HEK293 (cell line): ENCODE data around the gene SETD2.
A peak's percentile ranks its signal among the peaks of the same experiment; 100 is the strongest.
"Not testable (repeated sequence)": the region's sequence is repeated elsewhere in the genome, so short reads cannot be mapped to it uniquely, and the experiment has no call there.

Experiments used
- CTCF ChIA-PET: fragments of 350-600 bp; formaldehyde crosslinking; extraction: SDS; loops from one replicate; lab custom pipeline; 2021; ENCODE audit warnings: antibody characterized with exemption; lab: Yijun Ruan, JAX
- POLR2A ChIA-PET: fragments of 300-600 bp; formaldehyde crosslinking; extraction: SDS; loops from one replicate; lab custom pipeline; 2020; ENCODE audit warnings: antibody characterized with exemption, inconsistent platforms; lab: Yijun Ruan, JAX
- H3K27ac ChIP-seq: fragments of 200-500 bp; sonication (Bioruptor generic); 2 replicates; pipeline ENCODE4 v1.5.1; 2014; ENCODE audit warnings: low read depth, low read length, control low read depth, inconsistent platforms; ENCODE audit errors: extremely low read depth
- H3K36me3 ChIP-seq, 2 experiments: fragments of 200-500 bp in 1 of 2; sonication (Bioruptor generic) in 1 of 2; 1 replicate in 1 of 2; 2 replicates in 1 of 2; pipeline ENCODE4 v1.5.1; 2014 to 2017; ENCODE audit warnings: inconsistent platforms in 2 of 2, low read length in 2 of 2; ENCODE audit not compliant: control insufficient read depth in 2 of 2, insufficient read depth in 1 of 2
- H3K4me1 ChIP-seq: fragments of 200-500 bp; sonication (Bioruptor generic); 2 replicates; pipeline ENCODE4 v1.5.1; 2014; ENCODE audit warnings: mild to moderate bottlenecking, low read length, inconsistent platforms; ENCODE audit not compliant: control insufficient read depth, insufficient read depth
- H3K4me3 ChIP-seq: 2 replicates; pipeline ENCODE4 v1.5.1; 2011; ENCODE audit warnings: low read depth, mild to moderate bottlenecking, control low read depth, low read length, moderate library complexity
- H3K9me3 ChIP-seq: fragments of 200-500 bp; sonication (Bioruptor generic); 2 replicates; pipeline ENCODE4 v1.5.1; 2014; ENCODE audit warnings: low read depth, low read length, inconsistent platforms; ENCODE audit not compliant: control insufficient read depth, insufficient read depth
- ELK4 ChIP-seq: IDR thresholded peaks from 2 replicates; pipeline ENCODE4 v1.6.1; 2011; ENCODE audit warnings: mild to moderate bottlenecking, low read depth, low read length, borderline replicate concordance
- FEZF1 ChIP-seq: fragments of 450-650 bp; formaldehyde crosslinking; IDR thresholded peaks from 2 replicates; pipeline ENCODE4 v1.5.1; 2016; ENCODE audit warnings: missing biosample characterization, missing genetic modification characterization
- GLI2 ChIP-seq: fragments of 450-650 bp; formaldehyde crosslinking; IDR thresholded peaks from 2 replicates; pipeline ENCODE4; 2017; ENCODE audit warnings: missing biosample characterization, missing genetic modification characterization, low read depth, borderline replicate concordance
- HOXA7 ChIP-seq: sonication (generic); formaldehyde crosslinking; IDR thresholded peaks from 2 replicates; pipeline ENCODE4 v1.8.1; 2022; ENCODE audit warnings: missing genetic modification reagents, borderline replicate concordance
- KLF16 ChIP-seq: fragments of 450-650 bp; formaldehyde crosslinking; IDR thresholded peaks from 2 replicates; pipeline ENCODE4 v1.5.1; 2017; ENCODE audit warnings: missing biosample characterization, missing genetic modification characterization
- PRDM6 ChIP-seq: fragments of 450-650 bp; formaldehyde crosslinking; IDR thresholded peaks from 2 replicates; pipeline ENCODE4 v1.5.1; 2017; ENCODE audit warnings: missing biosample characterization, missing genetic modification characterization
- TCF7L2 ChIP-seq: IDR thresholded peaks from 2 replicates; pipeline ENCODE4 v1.6.1; 2011; ENCODE audit warnings: low read depth, mild to moderate bottlenecking, inconsistent platforms, low read length, moderate library complexity, borderline replicate concordance
- ZBTB20 ChIP-seq: fragments of 450-650 bp; formaldehyde crosslinking; IDR thresholded peaks from 2 replicates; pipeline ENCODE4 v1.5.1; 2016; ENCODE audit warnings: missing biosample characterization, missing genetic modification characterization
- ZNF121 ChIP-seq: fragments of 450-650 bp; formaldehyde crosslinking; IDR thresholded peaks from 2 replicates; pipeline ENCODE4 v1.5.1; 2016; ENCODE audit warnings: missing biosample characterization, missing genetic modification characterization
- ZNF155 ChIP-seq: fragments of 450-650 bp; formaldehyde crosslinking; IDR thresholded peaks from 2 replicates; pipeline ENCODE4 v1.5.1; 2016; ENCODE audit warnings: missing biosample characterization, missing genetic modification characterization
- ZNF157 ChIP-seq: fragments of 450-650 bp; formaldehyde crosslinking; IDR thresholded peaks from 2 replicates; pipeline ENCODE4 v1.5.1; 2016; ENCODE audit warnings: missing biosample characterization, missing genetic modification characterization
- ZNF16 ChIP-seq: fragments of 450-650 bp; formaldehyde crosslinking; IDR thresholded peaks from 2 replicates; pipeline ENCODE4 v1.5.1; 2016; ENCODE audit warnings: low read depth, missing biosample characterization, missing genetic modification characterization
- ZNF19 ChIP-seq: fragments of 450-650 bp; formaldehyde crosslinking; IDR thresholded peaks from 2 replicates; pipeline ENCODE4; 2016; ENCODE audit warnings: missing biosample characterization, missing genetic modification characterization, low read depth
- ZNF280D ChIP-seq: fragments of 450-650 bp; formaldehyde crosslinking; IDR thresholded peaks from 2 replicates; pipeline ENCODE4 v1.5.1; 2016; ENCODE audit warnings: missing biosample characterization, missing genetic modification characterization
- ZNF292 ChIP-seq: fragments of 450-650 bp; formaldehyde crosslinking; IDR thresholded peaks from 2 replicates; pipeline ENCODE4 v1.5.1; 2016; ENCODE audit warnings: low read depth, missing biosample characterization, missing genetic modification characterization, borderline replicate concordance
- ZNF362 ChIP-seq: fragments of 450-650 bp; formaldehyde crosslinking; IDR thresholded peaks from 2 replicates; pipeline ENCODE4 v1.5.1; 2016; ENCODE audit warnings: missing biosample characterization, missing genetic modification characterization
- ZNF404 ChIP-seq: fragments of 450-650 bp; formaldehyde crosslinking; IDR thresholded peaks from 2 replicates; pipeline ENCODE4 v1.5.1; 2017; ENCODE audit warnings: missing biosample characterization, missing genetic modification characterization
- ZNF473 ChIP-seq: fragments of 450-650 bp; formaldehyde crosslinking; IDR thresholded peaks from 2 replicates; pipeline ENCODE4 v1.5.1; 2017; ENCODE audit warnings: missing biosample characterization, missing genetic modification characterization
- ZNF501 ChIP-seq: fragments of 450-650 bp; formaldehyde crosslinking; IDR thresholded peaks from 2 replicates; pipeline ENCODE4 v1.5.1; 2016; ENCODE audit warnings: missing biosample characterization, missing genetic modification characterization
- ZNF530 ChIP-seq: fragments of 450-650 bp; formaldehyde crosslinking; IDR thresholded peaks from 2 replicates; pipeline ENCODE4 v1.5.1; 2016; ENCODE audit warnings: low read depth, missing biosample characterization, missing genetic modification characterization
- ZNF621 ChIP-seq: fragments of 450-650 bp; formaldehyde crosslinking; IDR thresholded peaks from 2 replicates; pipeline ENCODE4 v1.5.1; 2017; ENCODE audit warnings: missing biosample characterization, missing genetic modification characterization
- ZNF747 ChIP-seq: fragments of 450-650 bp; formaldehyde crosslinking; IDR thresholded peaks from 2 replicates; pipeline ENCODE4 v1.5.1; 2016; ENCODE audit warnings: missing biosample characterization, missing genetic modification characterization
- ZNF768 ChIP-seq: fragments of 450-650 bp; formaldehyde crosslinking; IDR thresholded peaks from 2 replicates; pipeline ENCODE4 v1.5.1; 2018; ENCODE audit warnings: missing biosample characterization, mild to moderate bottlenecking, missing genetic modification characterization
- ZNF776 ChIP-seq: fragments of 450-650 bp; formaldehyde crosslinking; IDR thresholded peaks from 2 replicates; pipeline ENCODE4 v1.5.0; 2017; ENCODE audit warnings: missing biosample characterization, missing genetic modification characterization, borderline replicate concordance
- ZNF830 ChIP-seq: fragments of 450-650 bp; IDR thresholded peaks from 2 replicates; pipeline ENCODE4 v1.5.0; 2018; ENCODE audit warnings: missing biosample characterization, missing genetic modification characterization, low read depth, mild to moderate bottlenecking, moderate library complexity
- ZNF837 ChIP-seq: fragments of 450-650 bp; formaldehyde crosslinking; IDR thresholded peaks from 2 replicates; pipeline ENCODE4 v1.5.1; 2016; ENCODE audit warnings: missing biosample characterization, missing genetic modification characterization
- TF ChIP-seq, protein P1 (sequence below): fragments of 450-650 bp; formaldehyde crosslinking; IDR thresholded peaks from 2 replicates; pipeline ENCODE4 v1.5.1; 2016; ENCODE audit warnings: missing biosample characterization, missing genetic modification characterization
- TF ChIP-seq, protein P2 (sequence below): fragments of 450-650 bp; formaldehyde crosslinking; IDR thresholded peaks from 2 replicates; pipeline ENCODE4 v1.5.1; 2017; ENCODE audit warnings: missing biosample characterization, missing genetic modification characterization

SETD2 gene

GRCh38 chr3:47206022-47206421, 42.1 kb upstream of the SETD2 start:
- H3K4me1 ChIP-seq, CTCF ChIA-PET, H3K4me3 ChIP-seq, H3K9me3 ChIP-seq, H3K27ac ChIP-seq, H3K36me3 ChIP-seq, POLR2A ChIA-PET: not testable (repeated sequence)
- peak; percentile 89 for TF ChIP-seq ZNF121 (tag by site-specific recombination)

DNA sequence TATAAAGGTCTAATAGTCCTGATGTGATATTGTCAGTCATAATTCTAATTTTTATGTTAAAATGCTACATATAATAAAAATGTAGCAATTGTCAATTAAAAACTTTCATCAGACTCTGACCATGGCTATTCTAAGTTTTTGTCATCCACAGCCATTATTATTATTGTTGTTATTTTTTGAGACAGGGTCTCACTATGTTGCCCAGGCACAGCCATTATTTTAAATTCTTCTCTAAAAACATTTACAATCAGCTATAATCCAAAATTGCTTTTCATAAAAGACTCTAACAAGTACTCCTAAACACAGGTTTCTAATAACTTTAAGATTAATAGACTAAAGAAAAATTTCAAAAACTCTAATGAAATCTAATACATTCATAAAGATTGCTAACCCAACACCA, 41.0 kb upstream of the SETD2 start:
- ChIA-PET CTCF (no interaction called here), POLR2A (no interaction called here)

DNA sequence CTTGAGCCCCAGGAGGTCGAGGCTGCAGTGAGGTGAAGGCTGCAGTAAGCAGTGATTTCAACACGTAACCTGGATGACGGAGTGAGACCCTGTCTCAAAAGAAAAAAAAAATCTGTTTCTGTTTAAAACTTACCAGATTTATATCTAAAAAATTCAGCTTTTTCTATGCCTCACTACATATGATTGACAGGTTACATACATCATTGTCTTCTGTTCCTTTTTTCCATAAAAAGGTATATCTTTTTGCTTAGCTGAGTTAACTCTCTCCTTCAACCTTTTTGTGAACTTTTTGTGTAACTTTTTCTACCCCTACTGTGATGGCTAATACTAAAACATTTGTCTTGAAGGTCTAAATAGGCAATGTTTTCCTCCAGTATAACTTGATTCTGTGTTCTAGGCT, 38.6 kb upstream of the SETD2 start:
- Histone ChIP-seq H3K36me3 (no peaks in the 10 kb centered on the region), H3K9me3 (no peaks in the 10 kb centered on the region), H3K4me1 (no peaks in the 10 kb centered on the region), H3K27ac (no peak overlapping the region), H3K4me3 (no peak overlapping the region)
- ChIA-PET CTCF (no interaction called here), POLR2A (no interaction called here)
- no peak for TF ChIP-seq ZNF473 (tag by site-specific recombination)
- TF ChIP-seq ZNF19 (tag by site-specific recombination): no peak
- no peak for TF ChIP-seq ELK4
- TF ChIP-seq HOXA7 (CRISPR knock-in tag): no peak
- no peak for TF ChIP-seq ZNF747 (tag by site-specific recombination)
- no peak for TF ChIP-seq PRDM6 (tag by site-specific recombination)
- no peak for TF ChIP-seq ZNF157
- no peak for TF ChIP-seq ZNF362 (tag by site-specific recombination)

More for the DNA sequence above, 41.0 kb upstream of the SETD2 start:
- Histone ChIP-seq H3K9me3 (no peaks in the 10 kb centered on the region), H3K36me3 (no peaks in the 10 kb centered on the region), H3K27ac (no peak overlapping the region), H3K4me1 (no peaks in the 10 kb centered on the region), H3K4me3 (no peak overlapping the region)
- TF ChIP-seq ZNF501 (tag by site-specific recombination): no peak
- TF ChIP-seq ZNF530 (tag by site-specific recombination): no peak
- TF ChIP-seq ZNF837 (tag by site-specific recombination): no peak
- TF ChIP-seq ZNF280D: no peak
- no peak for TF ChIP-seq ZNF776
- no peak for TF ChIP-seq ZNF16 (tag by site-specific recombination)
- TF ChIP-seq ZNF292 (tag by site-specific recombination): no peak
- TF ChIP-seq ZNF768: no peak
- TF ChIP-seq ZNF121 (tag by site-specific recombination): no peak
- TF ChIP-seq, protein P1, sequence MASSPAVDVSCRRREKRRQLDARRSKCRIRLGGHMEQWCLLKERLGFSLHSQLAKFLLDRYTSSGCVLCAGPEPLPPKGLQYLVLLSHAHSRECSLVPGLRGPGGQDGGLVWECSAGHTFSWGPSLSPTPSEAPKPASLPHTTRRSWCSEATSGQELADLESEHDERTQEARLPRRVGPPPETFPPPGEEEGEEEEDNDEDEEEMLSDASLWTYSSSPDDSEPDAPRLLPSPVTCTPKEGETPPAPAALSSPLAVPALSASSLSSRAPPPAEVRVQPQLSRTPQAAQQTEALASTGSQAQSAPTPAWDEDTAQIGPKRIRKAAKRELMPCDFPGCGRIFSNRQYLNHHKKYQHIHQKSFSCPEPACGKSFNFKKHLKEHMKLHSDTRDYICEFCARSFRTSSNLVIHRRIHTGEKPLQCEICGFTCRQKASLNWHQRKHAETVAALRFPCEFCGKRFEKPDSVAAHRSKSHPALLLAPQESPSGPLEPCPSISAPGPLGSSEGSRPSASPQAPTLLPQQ (tag by site-specific recombination): no peak
- TF ChIP-seq ZNF830: no peak
- no peak for TF ChIP-seq GLI2 (tag by site-specific recombination)
- no peak for TF ChIP-seq KLF16 (tag by site-specific recombination)
- TF ChIP-seq FEZF1 (tag by site-specific recombination): no peak
- TF ChIP-seq ZNF155 (tag by site-specific recombination): no peak
- no peak for TF ChIP-seq ZNF621 (tag by site-specific recombination)
- no peak for TF ChIP-seq TCF7L2
- TF ChIP-seq, protein P2, sequence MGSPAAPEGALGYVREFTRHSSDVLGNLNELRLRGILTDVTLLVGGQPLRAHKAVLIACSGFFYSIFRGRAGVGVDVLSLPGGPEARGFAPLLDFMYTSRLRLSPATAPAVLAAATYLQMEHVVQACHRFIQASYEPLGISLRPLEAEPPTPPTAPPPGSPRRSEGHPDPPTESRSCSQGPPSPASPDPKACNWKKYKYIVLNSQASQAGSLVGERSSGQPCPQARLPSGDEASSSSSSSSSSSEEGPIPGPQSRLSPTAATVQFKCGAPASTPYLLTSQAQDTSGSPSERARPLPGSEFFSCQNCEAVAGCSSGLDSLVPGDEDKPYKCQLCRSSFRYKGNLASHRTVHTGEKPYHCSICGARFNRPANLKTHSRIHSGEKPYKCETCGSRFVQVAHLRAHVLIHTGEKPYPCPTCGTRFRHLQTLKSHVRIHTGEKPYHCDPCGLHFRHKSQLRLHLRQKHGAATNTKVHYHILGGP (tag by site-specific recombination): no peak
- no peak for TF ChIP-seq ZNF404 (tag by site-specific recombination)
- TF ChIP-seq ZBTB20: no peak
